ENCODE measurements around the gene GNPDA1.

The GNPDA1 gene

DNA sequence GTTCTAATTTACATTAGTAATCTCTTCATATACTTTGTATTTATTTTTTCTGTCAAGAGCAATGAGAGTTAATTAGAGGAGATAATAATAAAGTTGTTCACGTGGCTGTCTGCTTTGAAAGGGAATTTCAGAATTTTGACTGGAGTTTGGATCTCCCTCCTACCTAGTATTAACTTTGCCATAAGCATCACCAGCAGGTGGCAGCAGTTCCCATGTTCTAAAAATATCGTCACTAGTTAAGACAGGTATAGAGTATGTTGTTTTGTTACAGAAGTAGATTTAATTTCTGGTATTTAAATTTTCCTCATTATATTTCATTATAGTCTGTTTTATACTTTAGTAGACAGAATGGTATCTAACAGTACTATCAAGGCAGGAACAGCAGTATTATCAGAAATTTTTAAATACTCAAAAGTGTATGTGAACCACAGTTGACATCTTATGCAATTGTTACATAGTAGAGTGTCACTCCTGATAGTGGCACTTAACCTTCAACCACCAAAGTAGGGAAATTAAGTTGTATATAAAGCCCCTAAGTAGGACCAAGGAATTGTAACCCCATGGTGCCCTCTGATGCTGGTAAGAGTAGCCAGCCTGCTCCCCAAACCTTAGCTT, 20.4 kb downstream of the GNPDA1 start:
- DNase-seq (ENCODE audit: low read depth): peak; percentile 71

DNA sequence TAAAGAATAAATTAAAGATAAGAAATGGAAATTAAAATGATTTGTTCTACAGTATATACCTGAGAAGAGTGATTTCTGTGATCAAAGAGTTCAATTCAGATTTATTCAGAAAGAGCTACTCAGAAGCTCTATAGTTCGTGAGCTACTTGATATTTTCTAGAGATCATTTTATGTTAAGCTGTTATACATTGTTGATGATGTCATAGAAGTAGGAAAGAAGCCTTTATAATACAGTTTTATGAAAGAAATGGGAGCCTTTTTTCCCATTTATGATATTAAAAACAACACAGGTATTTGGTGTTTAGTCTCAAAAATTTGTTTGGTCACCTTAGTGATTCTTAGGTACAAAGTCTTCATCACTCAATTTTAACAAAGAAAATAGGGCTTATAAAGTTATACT, 23.1 kb downstream of the GNPDA1 start:
- no peak for DNase-seq (ENCODE audit: low read depth)

DNA sequence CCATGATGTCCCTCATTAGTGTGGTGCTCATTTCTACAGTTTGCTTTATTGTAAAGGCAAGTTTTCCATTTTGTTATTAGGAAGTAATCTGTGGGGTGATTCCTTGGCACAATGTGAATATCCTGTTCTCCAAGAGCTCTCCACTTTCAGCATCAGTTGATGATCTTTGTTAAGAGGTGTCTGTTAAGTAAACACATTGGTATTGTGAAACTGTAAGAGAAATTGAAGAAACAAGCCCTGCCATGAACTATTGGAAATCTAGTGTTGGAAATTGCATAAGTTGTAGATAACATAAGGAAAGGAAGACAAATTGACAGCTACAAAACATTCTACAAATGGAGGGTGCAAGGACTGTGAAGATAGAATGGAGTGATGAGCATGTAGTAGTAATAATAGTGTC, 26.8 kb downstream of the GNPDA1 start:
- no peak for DNase-seq (ENCODE audit: low read depth)

DNA sequence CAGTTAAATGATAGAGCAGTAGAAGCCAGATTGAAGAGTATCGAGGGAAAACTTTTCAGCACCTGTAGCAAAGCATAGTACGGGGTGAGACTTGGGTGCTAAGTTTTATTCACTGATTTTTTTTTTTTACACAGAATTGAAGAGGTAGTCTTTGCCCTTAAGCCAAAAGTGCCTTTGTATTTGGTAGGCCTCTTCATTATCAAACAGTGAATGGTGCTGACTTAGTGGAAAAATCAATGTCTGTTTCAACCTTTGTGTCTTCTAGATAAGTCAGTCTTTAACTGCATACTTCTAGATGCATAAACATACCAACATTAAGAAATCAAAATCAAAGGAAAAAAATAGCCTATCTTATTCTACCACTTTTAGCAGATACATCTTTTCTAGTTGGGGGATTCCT, 30.2 kb downstream of the GNPDA1 start:
- no peak for DNase-seq (ENCODE audit: low read depth)

DNA sequence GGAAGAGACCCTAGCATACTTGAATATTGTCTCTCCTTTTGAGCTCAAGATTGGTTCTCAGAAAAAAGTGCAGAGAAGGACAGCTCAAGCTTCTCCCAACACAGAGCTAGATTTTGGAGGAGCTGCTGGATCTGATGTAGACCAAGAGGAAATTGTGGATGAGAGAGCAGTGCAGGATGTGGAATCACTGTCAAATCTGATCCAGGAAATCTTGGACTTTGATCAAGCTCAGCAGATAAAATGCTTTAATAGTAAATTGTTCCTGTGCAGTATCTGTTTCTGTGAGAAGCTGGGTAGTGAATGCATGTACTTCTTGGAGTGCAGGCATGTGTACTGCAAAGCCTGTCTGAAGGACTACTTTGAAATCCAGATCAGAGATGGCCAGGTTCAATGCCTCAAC, 34.4 kb downstream of the GNPDA1 start:
- DNase-seq (ENCODE audit: low read depth): no peak

DNA sequence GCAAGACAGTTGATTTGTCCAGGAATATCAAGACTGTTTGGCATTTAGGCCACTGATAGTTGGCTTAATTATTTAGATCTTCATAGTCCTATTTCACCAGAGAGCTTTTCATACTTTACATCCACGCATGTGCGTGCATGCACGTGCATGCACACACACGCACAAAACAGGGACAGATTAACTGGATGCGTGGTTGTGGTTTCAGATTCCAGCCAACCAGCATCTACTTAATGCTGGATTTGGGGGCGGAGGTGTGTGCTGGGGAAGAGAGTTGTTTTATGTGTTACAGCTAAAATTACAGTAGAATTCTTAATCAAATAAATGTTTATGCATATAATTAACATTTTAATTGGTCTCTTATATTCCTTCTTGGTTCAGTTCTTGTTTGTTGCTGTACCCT, 36.7 kb downstream of the GNPDA1 start:
- DNase-seq (ENCODE audit: low read depth): no peak

DNA sequence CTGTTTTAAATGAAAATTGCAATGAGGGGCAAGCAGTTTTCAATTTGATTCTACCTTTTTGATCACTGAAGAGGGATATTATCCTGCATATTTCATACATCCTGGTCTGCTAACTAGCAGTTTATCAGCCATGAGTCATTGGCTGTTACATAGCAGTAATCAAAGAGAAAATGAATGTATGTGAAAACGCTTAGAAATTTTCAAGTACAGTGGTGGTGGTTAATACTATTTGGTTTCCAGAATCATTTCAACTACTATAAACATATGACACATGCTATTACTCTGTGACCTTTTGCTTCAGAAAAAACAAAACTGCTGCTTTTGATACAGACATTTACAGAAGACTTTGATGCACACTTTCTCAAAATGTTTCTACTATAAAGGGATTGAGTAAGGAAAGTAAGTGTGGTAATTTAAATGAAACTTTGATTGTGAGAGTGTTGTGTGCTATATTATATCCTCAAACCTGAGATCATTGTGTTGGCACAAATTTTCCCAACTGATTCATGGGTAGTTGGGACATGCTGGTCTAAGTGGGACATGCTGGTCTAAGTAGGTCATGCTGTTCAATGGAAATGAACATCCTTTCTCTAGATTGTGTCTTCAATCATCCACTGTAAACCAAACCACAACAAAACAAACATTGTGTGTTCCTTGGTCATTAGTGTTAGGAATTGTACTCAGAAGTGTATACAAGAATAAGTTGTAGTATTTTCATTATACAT, 38.8 kb downstream of the GNPDA1 start:
- DNase-seq (ENCODE audit: low read depth): no peak

DNA sequence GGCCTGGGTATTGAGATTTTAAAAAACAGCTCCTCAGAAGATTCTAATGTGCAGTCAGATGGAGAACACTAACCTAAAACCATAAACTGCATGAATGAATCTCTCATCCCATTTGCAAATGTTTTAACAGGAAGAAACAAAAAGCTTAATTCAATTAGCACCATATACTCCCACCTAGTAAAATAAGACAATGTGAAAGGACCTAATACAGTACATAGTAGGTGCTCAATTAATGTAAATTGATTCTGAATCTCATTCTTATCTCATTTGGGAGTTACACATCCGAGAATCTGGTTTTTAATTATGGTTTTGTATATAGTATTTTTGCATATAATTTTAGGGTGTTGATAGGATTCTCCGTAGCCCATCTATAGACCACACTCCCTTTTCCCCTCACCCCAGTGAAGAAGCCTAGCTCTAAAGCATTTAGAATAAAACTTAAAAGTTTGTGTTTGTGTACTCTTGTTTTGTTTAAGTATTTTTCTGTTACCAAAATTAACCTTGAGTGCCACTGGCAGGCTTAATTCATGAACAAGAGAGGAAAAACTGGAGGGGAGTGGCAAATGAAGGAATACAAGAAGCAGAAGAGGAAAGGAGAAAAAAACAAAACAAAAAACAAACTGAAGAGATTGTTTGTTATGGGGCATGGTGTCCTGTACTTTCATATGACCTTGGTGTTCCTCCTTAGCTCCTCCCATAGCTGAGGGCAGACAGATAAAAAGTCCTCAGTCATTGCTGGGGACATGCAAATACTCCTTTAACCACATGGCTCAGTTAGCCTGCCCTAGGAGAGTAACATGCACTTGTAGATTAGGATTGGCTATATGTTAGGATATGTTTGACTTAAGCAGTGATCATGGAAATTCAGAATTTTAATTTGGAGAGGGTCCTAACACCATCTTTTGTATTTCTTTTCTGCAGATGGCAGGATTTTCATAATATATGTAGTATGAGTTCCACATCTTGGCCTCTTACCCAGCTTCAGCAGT, 42.8 kb downstream of the GNPDA1 start:
- no peak for DNase-seq (ENCODE audit: low read depth)

DNA sequence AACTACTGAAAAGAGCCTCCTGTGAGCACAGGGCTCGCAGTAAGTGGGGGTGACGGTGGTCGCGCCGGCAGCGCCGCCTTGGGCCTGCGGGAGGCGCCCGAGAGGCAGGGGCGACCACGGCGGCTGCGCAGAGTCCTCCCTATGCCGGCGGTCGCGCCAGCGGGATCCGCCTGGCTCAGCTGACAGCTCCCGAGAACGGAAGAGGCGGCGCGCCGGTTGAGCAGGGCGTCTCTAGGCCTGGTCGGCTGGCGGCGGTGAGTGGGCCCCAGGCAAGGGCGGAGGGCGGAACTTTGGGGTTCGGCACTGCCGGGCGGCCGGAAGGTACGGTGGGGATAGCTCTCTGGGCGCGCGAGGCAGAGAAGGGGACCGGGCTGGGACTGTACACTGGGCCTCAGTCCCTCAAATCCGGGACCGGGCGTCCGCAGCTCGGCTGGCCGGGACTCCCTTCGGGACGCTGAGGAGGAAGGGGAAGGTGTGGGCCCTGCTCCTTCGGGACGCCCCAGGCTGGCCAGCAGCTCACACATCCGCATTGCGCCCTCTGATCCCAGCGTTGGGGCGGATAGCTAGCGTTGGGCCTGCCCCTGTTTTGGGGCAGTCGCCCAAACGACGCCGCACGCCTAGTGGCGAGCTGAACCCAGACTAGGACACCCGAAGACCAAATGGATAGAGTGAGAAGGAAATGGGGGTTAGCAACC, 43.8 kb downstream of the GNPDA1 start, which contains the start of gene RNF14:
TSS of gene RNF14 (plus strand) at position 192 of the 695 bp plus-strand sequence. CDS start 4,484 bp downstream, outside the sequence.
- peak; percentile 92 for DNase-seq (ENCODE audit: low read depth)

DNA sequence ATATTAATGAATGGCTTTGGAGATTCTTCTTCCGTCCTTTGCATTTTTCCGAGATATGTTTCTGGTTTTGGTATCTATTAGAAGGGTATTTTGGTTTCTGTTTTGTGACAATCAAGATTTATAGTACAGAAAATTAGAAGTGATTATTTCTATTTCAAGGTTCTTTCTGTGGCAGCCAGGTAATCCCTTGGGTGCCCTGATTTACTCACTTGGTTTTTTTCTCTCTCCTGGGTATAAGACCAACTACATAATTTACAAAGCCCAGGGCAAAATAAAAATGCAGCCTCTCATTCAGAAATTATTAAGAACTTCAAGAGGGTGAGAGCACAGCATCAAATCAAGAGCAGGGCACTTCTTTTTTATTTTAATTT, 45.9 kb downstream of the GNPDA1 start:
- no peak for DNase-seq (ENCODE audit: low read depth)

DNA sequence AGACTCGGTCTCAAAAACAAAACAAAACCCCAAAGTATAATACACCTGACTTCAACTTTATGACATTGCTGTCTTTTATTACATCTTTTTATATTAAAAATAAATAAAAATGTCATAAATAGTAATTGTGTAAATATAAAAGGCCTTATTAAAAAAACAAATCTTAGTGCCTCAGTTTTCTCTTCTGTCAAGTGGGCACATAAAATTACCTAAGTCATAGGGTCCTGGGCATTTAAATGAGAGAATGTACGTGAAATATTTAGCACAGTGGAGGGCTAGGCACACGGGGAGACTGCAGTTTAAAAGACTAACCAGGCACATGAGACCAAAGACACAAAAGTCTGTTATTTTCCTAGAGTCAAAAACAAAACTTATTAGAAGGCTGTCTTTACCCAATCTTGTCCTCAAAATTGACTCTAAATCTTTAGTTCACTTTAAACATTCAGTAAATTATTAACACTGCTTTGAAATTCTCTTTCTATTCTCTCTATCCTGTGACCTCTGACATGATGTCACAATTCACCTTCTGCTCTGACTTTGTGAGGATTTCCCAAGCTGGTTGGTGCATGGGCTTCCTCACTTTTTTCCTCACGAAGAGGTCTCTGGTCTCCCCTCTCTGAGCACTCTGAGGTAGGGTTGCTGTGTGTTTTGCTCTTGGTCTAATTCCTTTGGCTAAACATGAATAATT, 46.4 kb downstream of the GNPDA1 start:
- DNase-seq (ENCODE audit: low read depth): no peak

DNA sequence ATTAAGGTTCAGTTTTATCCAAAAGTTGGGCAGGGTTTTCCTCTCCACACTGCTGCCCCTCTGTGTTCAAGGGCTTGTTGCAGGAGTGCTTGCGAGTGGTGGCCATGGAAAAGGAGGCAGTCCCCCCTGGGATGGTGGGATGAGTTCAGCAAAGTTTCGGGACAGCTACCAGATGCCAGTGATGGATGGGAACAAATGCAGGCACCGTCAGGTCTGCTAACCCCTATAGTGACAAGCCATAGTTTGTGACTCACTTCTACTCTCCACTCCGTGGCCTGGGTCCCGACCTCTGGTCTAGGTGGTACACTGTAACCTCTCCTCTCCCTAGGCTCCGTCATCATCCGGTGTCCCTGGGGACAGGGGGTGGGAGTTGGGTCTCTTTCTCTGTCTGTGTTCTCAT, 47.8 kb downstream of the GNPDA1 start:
- DNase-seq (ENCODE audit: low read depth): no peak

DNA sequence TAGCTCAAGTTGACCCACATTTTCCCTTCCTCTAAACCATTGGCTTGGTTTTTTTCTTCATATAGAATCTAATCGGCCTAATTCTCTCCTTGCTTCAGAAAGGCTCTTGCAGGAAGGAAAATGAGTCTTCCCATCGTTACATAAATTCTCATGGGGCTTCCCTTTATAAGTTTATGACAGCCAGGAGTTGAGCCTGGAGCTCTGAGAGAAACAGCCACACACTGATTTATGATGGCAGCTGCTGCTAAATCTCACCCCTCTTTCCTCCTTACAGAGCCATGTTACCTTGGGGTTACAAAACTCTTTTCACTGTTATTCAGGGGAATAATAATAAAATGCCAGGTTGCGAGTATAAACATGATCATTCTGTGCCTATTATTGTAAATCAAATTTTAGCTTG, 49.1 kb downstream of the GNPDA1 start:
- DNase-seq (ENCODE audit: low read depth): no peak

DNA sequence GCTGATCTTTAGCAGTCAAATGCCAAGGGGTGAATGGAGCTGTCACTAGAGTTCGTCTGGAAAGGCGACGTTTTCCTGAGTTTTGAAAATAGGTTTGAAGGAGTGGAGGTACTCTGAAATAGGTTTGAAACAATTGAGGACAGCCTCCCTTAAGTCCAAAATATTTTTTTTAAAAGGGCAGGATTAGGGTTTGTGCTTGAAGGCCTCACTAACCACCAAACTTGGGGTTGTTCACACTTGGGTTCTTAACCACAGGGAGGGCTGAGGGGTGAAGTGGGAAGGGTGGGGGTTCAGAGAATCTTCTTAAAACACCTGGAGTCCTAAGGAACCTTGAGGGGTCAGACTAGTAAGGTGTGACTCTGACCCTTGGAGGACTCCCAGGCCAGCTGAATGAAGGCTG, 51.4 kb downstream of the GNPDA1 start:
- no peak for DNase-seq (ENCODE audit: low read depth)

DNA sequence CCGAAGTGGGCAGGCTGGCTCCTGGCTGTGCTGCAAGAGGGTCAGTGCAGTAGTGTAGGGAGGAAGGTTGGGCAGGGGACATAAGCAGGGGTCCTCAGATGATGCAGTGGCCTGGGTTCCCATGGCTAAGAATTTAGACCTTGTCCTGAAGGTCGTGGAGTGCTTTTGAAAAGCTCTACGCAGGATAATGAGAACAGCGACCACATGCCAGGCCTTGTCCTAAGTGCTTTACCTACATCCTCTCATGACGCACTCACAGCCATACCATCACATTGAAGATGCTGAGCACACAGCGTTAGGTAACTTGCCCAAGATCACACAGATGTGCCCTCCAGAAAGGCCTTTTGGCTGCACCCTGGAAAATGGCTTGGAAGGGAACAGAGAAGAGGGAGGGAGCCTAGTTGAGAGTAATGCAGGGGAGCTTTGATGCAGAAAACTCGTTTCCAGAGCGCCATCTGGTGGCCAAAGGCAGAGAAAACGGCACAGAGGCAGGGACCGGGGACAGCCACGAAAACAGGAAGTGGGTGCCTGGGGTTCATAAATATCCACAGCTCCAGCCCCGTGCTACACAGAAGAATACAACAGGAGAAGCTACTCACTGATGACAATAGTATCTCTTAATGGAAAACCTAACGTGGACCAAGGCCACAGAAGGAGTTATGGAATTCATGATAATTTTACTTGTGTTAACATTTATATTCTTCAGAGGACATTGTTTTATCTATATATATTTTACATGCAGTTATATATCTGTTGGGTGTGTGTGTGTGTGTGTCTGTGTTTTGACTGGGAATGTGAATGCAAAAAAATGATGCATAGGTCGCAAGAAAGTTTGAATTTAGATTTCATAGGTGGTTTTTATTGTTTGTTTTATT, 52.1 kb downstream of the GNPDA1 start:
- DNase-seq (ENCODE audit: low read depth): peak; percentile 87

DNA sequence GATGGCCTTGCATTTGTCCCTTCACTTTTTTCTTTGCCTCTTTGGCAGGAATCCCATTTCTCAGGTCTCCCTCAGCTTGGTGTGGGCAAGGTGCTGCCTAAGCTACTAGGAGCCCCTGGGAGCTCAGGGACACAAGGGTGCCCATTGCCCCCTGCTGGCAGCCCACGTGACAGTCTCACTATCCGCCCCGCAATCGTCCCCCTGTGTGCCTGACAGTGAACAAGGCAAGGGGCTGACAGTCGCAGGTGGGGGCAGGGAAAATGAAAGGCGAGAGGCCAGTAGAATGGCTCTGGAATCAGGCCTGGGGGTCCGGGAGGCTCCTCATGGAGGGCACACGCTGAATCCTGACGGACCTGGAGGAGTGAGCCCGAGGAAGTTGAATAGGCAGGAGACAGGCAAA, 52.8 kb downstream of the GNPDA1 start:
- no peak for DNase-seq (ENCODE audit: low read depth)

DNA sequence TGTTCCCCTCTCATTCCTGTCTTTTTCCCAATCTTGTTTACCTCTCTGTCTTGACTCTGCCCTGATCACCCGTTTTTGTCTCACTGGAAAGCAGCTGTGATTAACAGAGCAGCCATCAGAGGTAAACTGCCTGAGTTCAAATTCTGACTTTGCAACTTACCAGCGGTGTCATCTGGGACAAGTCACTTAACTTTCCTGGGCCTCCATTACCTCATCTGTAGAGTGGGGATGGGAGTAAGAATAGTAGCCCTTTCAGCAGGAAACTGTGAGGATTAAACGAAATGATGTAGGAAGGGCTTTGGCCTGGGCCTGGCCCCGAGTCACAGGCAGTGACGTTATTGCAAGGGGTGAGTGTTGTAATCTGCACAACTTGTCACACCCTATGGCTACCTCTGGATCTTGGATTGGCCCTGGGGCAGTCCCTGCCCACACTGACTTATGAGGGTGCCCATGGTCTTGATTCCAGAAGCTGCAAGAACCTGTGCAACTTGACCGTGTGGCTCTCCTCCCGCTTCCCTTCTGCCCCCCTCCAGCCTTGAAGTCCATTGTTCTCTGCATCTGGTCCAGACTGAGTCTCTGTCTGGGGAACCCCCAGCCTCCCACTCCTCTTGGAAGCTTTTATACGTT, 54.2 kb downstream of the GNPDA1 start:
- DNase-seq (ENCODE audit: low read depth): no peak

DNA sequence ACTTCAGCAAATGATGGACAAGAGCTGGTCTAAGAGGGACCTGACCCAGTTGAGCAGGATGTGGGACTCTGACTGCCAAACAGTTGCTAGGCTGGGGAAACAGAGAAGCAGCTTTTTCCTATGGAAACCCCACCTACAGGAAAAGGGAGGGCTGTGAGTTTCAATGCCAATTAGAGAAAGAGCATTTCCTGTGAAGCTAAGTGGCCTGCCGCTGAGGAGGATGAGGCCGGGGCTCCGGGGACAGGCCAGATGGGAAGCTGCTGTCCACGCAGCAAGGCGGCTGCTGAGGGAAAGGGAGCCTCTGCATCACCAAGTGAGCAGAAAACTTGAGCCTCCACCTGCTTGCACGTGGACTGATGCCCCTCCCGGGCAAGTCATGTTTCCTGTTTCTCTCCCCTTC, 54.7 kb downstream of the GNPDA1 start, which contains the start of gene PCDH12:
TSS of gene PCDH12 (minus strand) at position 90 of the 400 bp plus-strand sequence. CDS start 351 bp downstream, outside the sequence.
- DNase-seq (ENCODE audit: low read depth): peak; percentile 7

DNA sequence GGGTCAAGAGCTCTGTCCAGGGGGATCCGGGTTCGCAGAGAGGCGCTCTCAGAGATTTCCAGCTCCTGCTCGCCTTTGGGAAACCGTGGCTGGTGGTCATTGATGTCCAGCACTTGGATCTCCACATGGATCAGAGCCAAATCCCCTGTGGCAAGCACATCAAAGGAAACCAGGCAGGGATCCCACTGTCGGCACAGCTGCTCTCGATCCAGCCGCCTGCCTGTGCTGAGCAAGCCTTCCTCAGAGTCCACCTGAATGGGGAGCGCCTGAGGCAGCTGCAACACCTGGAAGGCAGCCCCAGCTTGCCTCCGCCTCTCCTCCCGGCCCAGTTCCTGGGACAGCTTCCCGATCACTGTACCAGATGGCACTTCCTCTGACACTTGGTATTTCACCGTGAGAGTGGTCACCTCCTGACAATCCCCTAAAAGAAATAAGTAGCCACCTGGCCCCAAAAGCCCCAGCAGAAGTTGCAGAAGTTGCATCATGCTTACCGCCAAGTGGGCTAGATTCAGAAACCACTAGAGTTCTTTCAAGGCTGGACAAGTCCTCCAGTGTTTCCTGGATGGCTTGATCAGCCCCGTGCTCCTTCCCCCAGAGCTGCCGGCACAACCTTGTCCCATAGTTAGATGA, 55.3 kb downstream of the GNPDA1 start:
- no peak for DNase-seq (ENCODE audit: low read depth)
